ENCODE data around the gene STPG3.

DNA sequence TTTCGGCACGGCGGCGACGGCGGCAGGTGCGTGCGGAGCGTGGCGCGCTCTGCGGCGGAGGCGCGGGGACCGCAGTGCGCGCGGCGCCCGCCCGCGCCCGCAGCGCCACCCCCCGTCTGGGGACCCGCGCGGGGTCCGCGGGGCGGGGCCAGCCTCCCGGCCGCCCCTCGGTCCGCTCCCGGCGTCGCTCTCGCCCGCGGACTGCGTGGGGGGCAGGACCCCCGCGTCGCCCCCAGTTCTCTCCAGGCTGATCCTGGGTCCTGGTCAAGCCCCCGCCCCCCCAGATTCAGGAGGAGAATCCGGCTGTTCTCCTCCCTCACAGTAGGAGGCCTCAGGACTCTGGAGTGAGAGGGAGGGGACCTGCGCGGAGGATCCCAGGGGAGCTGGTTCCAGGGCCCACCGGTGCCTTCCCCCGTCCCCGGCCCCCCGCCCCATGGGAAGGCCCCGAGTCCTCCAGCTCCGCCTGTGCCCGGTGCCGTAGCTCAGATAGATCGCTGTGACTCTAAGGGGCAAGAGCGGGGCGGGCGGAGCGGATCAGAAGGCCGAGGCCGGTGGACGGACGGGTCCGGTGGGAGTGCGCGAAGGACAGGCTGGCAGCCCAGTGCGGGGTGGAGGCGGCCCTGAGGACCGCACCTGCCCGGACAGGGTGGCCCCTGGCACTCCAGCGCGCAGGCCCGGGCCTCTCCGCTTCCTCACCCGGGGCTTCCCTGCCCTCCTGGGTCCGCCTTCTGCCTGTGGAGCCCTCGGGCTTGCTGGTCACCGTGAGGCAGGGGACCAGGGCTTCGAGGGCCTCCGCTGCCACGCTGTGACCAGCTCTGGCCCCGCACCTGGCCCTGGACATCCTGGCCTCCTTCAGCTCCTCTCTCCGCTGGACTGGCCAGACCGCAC, 28.7 kb upstream of the STPG3 start, which contains the start of gene RNF208:
- TF ChIP-seq, protein P1, sequence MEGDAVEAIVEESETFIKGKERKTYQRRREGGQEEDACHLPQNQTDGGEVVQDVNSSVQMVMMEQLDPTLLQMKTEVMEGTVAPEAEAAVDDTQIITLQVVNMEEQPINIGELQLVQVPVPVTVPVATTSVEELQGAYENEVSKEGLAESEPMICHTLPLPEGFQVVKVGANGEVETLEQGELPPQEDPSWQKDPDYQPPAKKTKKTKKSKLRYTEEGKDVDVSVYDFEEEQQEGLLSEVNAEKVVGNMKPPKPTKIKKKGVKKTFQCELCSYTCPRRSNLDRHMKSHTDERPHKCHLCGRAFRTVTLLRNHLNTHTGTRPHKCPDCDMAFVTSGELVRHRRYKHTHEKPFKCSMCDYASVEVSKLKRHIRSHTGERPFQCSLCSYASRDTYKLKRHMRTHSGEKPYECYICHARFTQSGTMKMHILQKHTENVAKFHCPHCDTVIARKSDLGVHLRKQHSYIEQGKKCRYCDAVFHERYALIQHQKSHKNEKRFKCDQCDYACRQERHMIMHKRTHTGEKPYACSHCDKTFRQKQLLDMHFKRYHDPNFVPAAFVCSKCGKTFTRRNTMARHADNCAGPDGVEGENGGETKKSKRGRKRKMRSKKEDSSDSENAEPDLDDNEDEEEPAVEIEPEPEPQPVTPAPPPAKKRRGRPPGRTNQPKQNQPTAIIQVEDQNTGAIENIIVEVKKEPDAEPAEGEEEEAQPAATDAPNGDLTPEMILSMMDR (IDR thresholded peaks at IDR 0.05): no peak
- no peak for TF ChIP-seq EP300 (IDR thresholded peaks at IDR 0.05)
